Islet precursor cell (in vitro differentiated cells): ENCODE measurements around the gene ST6GALNAC2.
"Not testable (repeated sequence)": the region's sequence is repeated elsewhere in the genome, so short reads cannot be mapped to it uniquely, and the experiment has no call there.

Experiments
- DNase-seq: peaks from one replicate; pipeline ENCODE4 v3.0.0-alpha.2; 2018

Gene ST6GALNAC2

DNA sequence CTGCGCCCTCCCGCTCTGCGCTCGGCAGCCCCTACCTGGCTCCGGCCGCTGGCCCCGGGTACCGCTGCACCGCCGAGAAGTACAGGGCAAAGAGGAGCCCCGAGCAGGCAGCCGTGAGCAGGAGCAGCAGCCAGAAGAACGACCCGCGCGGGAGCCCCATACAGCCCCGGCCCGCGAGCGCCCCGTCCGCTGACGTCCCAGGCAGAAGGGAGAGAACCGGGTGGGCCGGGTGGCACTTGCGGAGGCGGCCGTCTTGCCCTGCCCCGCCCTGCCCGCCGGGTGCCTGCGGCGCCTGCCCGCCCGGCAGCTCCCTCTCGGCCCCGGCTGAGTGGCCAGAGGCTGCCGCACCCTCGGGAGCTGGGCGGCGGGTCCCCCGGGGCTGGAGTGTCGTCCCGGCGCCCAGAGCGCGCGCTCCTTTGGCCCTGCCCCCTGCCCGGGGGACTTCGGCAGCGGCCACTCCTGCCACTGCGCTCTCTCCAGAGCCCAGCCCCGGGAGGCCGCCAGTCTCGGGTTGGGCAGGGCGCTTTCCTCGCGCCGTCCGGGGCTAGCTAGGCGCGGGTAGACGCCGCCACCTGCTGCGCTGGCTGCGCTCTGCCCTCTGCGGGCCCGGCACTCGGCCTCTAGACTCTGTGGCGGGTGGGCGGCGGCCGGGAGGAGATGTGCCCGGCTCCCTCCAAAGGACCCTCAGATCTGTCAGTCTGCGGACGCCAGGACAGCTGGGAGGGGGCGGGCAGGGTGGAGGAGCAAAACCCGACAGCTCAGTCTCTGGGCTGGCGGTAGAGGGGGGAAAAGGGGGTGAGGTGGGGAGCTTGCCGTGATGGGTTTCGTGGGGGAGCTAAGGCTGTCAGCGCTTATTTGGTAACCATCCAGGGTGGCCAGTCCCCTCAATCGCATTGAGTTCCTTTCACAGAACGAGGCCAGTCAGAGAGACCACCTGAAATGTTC lies at the start of gene ST6GALNAC2:
Gene ST6GALNAC2 (minus strand): TSS at position 212 of the 945 bp plus-strand sequence. CDS start 52 bp downstream, at position 160.
- peak; percentile 89 for DNase-seq

GRCh38 chr17:76635039-76635438 lies 49.4 kb upstream of the ST6GALNAC2 start:
- DNase-seq, result no peak

DNA sequence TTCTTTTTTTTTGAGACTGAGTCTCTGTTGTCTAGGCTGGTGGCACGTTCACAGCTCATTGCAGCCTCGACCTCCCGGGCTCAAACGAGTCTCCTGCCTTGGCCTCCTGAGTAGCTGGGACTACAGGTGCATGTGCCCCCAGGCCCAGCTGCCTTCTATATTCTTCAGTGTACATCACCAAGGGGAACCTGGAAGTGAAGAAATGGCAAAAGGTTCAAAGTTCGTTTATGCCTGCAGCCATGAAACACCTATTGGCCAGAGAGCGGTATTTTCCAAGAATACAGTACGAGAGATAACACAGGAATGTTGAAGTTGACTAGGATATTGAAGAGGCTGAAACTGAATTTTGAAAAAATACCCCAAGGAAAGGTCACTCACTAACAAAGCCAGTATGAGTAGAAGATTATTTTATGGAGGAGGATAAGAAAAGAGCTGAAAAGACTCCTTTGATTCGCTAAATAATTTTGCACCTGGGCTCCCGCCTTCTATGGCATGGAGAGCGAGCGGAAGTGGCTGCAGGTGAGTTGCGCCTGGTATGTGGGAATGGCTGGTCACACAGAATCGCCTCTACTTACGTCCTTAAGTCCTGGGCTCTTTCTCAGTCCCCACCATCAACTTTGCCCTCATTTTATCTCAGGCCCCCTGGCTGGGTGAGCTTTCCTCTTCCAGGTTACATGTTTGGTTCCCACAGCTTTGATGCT lies 48.1 kb upstream of the ST6GALNAC2 start:
- no peak for DNase-seq

GRCh38 chr17:76631821-76632565 lies 46.3 kb upstream of the ST6GALNAC2 start:
- peak; percentile 89 for DNase-seq

- DNase-seq, result no peak
Measured at GRCh38 chr17:76630151-76630550, 44.5 kb upstream of the ST6GALNAC2 start.

DNA sequence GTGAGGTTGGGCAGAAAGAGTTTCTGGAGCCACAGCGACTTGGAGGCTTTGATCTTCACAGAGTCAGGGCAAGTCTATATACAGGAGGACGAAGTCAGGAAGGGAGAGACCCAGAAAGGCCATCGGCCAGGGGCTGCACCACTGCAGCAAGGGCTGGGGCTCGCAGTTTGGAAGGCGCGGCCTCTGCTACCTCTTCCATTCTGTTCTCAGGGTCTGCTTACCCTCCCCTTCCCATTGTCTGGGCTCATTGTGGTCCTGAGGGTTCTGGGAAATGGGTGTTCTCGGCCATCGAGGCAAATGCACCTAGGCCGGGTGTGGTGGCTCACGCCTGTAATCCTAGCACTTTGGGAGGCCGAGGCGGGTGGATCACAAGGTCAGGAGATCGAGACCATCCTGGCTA lies 41.9 kb upstream of the ST6GALNAC2 start:
- DNase-seq, result no peak

DNA sequence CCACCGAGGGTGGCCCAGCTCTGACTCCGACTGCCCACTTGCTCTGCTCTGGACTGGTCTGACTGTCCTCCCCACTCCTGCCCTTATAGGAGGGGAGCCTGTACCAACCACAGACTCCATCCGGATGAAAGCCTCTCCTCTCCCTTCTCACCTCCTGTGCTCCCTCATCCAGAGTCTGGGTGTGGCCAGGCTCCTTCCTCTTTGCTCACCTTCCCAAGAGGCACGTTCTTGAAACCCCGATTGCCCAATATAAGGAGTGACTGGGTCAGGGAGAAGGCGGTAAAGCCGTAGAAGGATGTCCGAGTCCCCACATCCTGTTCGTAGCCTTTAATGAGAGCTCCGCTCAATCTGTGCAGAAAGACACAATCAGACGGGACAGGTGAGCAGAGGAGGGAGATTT lies 40.8 kb upstream of the ST6GALNAC2 start:
- no peak for DNase-seq

DNA sequence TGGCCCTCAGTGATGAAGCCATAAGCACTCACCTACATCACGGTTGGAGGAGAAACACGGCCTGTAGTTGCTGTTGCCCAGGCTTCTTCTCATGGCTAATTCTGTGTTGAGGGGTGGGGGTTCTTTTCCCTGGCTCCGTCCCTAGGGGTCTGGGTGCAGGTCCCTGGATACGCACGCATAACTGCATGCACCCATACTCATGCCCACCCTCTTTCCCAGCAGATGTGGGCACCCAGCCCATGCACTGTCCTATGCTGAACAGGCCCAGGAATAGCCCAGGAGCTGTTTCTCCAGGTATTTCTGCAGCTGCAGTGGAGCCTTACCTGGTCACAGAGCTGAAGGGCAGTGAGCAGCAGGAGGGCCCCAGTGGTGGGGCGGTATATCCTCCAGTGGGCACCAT lies 39.8 kb upstream of the ST6GALNAC2 start:
- no peak for DNase-seq

DNA sequence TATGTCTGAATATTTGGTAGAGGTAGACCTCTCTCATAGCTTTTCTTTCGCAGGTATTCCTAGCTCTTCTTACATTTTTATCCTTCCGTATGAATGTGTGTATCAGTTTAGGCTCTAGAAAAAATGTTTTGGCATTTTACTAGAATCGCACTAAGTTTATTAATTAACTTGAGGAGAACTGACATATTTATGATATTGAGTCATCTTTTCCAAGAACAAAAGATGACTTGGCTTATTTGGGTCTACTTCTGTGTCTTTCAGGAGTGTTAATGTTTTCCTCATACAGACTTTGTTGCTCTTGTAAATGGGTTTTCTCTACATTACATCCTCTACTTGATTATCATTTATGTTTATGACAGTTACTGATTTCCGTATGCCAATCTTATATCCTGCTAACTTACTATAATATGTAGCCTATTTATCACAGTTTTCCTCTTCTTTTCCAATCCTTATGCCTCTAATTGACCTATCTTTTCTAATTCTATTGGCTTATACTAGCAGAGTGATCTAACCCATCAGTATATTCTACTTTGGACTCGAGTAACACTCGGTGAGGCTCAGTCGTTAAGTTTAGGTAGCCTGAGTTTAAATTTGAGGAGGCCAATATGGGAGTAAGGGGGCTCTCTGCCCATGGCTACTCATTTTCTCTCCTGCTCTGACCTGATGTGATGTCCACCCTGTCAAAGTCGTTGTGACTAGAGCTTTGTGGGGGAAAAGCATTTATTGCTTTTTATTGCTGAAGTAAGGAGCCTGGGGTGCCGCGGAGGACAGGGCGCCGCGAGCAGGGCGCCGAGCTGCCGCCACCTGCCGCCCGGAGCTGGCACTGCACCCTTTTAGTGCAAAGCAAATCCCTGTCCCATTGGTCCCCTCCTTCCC lies 37.8 kb upstream of the ST6GALNAC2 start:
- DNase-seq, result peak; percentile 88

DNA sequence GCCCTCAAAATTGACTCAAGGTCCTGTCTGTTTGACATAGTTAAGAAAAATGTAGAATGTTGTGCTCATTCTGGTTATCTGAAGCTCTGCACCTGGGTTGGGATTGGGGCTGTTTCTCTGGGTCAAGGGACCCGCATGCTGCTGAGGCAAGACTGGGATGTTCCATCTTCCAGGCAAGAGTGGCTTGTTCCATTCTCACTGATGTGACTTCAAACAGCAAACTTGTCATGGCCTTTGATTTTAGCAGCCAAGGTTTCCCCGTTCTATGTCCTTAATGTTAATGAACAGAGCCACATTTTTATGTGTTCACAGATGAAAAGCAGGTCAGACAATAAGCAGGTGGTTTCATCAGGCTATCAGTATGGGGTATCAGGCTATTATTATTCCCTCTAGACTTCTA lies 32.2 kb upstream of the ST6GALNAC2 start:
- DNase-seq, result no peak

- DNase-seq, result peak; percentile 42
Measured at GRCh38 chr17:76614912-76615617, 29.4 kb upstream of the ST6GALNAC2 start.

GRCh38 chr17:76614064-76614759 lies 28.6 kb upstream of the ST6GALNAC2 start:
- peak; percentile 53 for DNase-seq

DNA sequence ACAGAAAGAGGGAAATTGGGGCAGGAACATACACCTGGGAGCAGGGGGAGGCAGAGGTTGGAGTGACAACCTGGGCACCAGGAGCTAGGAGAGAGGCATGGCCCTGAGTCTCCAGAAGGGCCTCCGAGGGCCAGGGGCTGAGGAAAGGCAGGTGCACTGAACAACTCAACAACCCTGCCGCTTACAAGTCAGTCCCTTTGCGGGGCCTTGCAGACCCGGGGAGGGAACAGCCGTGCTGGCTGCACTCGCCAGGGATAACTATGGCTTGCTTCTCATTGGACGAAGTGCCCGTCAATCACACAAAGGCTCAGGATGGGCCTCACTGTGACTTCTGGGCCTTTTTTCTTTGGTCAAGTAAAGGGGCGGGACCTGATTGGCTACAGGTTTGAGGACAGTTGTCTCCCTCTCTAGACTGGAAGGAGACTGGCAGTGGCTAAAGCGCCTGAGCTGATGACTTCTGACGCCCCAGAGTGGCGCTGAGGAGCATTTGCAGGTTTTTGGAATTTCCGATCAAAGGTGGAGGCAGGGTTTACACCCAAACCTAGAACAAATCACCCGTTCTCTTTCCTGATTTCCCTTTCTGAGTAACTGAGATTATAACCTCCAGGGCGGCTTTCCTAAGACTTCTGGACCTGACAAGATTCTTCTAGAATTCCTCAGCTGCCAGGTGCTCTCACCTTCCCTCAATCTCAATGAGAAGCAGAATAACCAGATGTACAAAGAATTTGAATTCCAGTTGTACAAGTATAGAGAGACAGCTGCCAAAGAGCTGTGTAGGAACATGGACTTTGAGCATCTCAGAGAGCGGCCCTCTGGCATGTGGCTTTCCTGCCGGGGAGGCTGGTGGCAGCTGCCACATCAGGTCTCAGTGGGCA lies 27.6 kb upstream of the ST6GALNAC2 start:
- peak; percentile 80 for DNase-seq

GRCh38 chr17:76612465-76612864 lies 26.8 kb upstream of the ST6GALNAC2 start:
- DNase-seq, result peak; percentile 33

DNA sequence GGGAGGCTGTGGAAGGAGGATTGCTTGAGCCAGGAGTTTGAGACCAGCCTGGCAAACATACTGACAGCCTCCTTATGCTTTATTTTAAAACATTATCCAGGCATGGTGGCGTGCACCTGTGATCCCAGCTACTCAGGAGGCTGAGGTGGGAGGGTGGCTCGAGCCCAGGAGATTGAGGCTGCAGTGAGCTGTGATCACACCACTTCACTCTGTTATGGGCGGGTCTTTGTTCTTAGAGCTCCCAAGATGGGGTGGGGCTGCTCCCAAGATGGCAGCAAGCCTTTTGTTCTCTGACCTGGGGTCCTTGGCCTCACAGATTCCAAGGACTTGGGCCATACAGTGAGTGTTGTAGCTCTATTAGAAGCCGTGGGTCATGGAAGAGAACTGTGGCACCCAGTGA lies 26.1 kb upstream of the ST6GALNAC2 start:
- no peak for DNase-seq

GRCh38 chr17:76611080-76611749 lies 25.6 kb upstream of the ST6GALNAC2 start:
- DNase-seq, result not testable (repeated sequence)

DNA sequence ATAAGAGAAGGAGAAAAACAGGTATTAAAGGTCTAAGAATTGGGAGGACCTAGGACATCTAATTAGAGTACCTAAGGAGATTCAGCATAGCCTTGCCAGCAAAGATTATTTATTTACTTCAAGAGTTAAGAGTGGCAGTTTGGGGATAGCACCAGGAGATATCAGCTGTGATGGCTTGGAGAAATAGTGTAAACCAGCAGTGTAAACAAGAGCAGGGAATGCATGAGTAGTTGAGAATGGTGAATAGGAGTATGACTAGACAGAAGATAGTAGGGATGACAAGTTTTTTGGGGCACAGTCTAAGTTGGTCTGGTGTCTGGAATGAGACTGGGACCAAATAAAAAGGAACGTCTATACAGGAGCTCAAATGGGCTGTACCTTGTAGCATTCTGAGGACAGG lies 21.0 kb upstream of the ST6GALNAC2 start:
- not testable (repeated sequence) for DNase-seq

DNA sequence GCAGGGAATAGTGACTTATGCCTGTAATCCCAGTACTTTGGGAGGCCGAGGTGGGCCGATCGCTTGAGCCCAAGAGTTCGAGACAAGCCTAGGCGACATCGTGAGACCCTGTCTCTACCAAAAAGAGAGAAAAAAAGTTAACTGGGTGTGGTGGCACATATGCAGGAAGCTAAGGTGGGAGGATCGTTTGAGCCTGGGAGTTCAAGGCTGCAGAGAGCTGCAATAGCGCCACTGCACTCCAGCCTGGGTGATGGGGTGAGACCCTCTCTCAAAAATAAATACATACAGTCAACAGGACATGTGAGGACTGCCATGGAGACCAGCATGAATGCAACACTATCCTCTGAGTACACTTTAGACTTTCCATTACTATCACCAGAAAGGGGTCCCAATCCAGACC lies 15.4 kb upstream of the ST6GALNAC2 start:
- DNase-seq, result peak; percentile 42
